A172 (cell line): Measurements from ENCODE around the gene SCP2. TPM values are rescaled to one million over a fixed set of nuclear protein-coding genes. Genes with fewer than 3 reads are reported as not detected.

Experiments used
- DNase-seq: peaks from one replicate; pipeline ENCODE4 v3.0.0-alpha.2; 2015; ENCODE audit warnings: low spot score
- total RNA-seq: library from RNA; depleted of rRNA; stranded (reverse); fragments of >200 nt; shearing (Covaris generic); gene quantifications from 2 replicates; pipeline ENCODE4 v1.2.3, GENCODE V29; 2014

SCP2 gene
- total RNA-seq, 1 experiment from 2014 or later, result 180 TPM

GRCh38 chr1:53082826-53083455 is 155.9 kb downstream of the SCP2 start:
- DNase-seq, result no peak

GRCh38 chr1:53083636-53084588 is 156.8 kb downstream of the SCP2 start:
- DNase-seq, result no peak

DNA sequence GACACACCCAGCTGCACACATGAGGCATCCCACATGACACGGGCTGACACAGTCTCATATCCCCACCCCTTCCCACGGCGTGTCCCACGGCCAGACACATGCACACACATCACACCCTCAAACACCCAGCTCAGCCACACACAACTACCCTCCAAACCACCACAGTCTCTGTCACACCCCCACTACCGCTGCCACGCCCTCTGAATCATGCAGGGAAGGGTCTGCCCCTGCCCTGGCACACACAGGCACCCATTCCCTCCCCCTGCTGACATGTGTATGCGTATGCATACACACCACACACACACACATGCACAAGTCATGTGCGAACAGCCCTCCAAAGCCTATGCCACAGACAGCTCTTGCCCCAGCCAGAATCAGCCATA is 157.5 kb downstream of the SCP2 start:
- no peak for DNase-seq

GRCh38 chr1:53085405-53085804 is 158.3 kb downstream of the SCP2 start:
- no peak for DNase-seq

DNA sequence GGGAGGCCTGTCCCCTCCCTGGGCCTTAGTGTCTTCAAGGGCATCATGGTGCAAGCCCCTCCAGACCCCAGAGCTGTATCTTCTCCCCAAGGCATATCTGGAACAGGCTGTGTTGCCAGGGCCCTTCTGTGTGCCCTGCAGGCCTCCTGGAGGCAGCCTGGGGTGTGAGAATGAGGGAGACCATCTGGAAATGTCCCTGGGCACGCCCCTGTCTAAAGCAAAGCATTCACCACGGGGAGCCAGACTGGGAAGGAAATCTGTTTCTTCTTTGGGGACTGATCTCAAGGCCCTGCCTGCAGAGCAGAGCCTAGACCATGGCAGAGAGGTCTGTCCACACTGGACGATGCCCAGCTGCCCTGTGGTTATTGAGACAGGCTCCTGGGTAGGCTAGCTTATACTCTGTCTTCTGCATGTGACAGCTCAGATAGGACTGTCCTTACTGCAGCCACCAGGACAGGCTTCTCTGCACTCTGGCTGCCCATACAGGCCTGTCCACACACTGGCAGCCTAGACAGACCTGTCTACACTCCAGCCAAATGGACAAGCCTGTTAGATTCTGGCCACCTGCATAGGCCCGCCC is 159.5 kb downstream of the SCP2 start:
- DNase-seq, result no peak

- no peak for DNase-seq
Observed at GRCh38 chr1:53087332-53088285, 160.5 kb downstream of the SCP2 start.

- no peak for DNase-seq
Observed at GRCh38 chr1:53088616-53089300, 161.7 kb downstream of the SCP2 start.

GRCh38 chr1:53089478-53090226 is 162.6 kb downstream of the SCP2 start:
- DNase-seq, result no peak

- no peak for DNase-seq
Observed at GRCh38 chr1:53090227-53091147, 163.4 kb downstream of the SCP2 start.

- peak; percentile 46 for DNase-seq
Observed at GRCh38 chr1:53091841-53092645, 165.0 kb downstream of the SCP2 start.

DNA sequence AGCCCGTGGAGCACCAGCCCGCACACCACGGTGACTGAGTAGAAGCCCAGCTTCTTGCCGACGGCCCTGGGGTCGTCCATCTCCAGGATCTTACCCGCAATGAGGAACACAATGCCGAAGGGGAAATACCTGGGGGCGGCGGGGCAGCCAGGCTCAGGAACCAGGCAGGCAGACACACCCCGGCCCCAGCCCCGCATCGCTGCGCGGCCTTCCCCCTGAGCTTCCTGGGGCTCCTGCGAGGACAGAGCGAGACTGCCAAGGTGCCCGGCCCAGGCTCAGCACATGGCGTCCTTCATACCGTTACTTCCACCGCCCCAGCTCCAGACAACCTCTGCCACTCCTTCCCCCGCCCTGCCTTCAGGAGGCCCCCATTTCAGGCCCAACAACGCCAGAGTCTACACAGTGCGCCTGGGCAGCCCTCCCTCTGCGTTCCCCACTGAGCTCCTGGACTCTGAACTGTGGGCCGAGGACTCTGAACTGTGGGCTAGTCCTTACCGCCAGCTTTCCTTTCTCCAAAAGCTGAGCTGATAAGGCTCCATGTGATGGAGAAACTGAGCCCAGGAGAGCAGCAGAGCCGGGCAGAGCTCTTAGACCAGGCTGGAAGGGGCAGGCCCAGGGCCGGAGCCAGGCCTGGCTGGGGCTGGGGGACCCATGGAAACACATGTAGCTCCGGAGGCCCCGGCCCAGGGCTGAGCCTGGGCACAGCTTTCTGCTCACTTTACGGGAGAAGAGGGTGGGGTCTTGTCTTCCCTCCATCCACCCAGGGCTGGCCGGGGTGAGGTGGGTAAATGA is 165.8 kb downstream of the SCP2 start:
- no peak for DNase-seq

- no peak for DNase-seq
Observed at GRCh38 chr1:53093451-53093754, 166.3 kb downstream of the SCP2 start.

DNA sequence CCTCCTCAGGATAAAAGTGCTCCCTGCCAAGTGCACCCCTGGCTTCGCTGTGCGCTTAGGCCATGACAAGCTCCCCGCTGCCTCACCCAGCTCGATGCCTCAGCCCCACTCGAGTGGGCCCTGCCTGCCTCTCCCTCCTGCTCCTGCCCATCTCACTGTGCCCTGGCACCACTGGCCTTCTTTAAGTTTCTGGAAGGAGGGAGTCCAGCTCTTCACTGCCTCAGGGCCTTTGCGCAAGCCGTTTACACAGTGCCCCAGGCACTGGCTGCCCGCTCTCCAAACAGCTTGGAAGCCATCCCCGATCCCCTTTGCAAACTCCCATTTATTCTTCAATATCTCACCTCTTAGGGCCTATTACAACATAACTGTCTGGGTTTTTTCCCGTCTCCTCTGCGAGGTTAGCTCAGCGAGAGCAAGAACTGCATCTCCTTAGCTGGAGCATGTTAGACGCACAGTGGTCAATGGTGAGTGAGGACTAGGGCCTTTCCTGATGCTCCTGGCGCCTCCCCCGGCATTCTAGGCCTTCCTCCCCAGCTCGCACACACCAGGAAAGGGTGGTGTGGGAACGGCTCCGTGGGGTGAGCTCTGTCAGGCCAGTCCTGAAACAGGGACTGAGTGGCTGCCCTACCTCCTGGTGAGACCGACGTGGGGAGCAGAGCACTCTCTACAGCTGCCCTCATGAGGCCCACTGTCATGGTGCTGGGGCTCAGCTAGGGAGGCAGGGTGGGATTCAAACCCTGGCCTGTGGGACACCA is 166.9 kb downstream of the SCP2 start:
- no peak for DNase-seq

GRCh38 chr1:53094533-53094919 is 167.4 kb downstream of the SCP2 start:
- DNase-seq, result no peak
